Measurements from ENCODE around the gene SCARB1.
A peak's percentile ranks its signal among the peaks of the same experiment; 100 is the strongest.

SCARB1 gene

DNA sequence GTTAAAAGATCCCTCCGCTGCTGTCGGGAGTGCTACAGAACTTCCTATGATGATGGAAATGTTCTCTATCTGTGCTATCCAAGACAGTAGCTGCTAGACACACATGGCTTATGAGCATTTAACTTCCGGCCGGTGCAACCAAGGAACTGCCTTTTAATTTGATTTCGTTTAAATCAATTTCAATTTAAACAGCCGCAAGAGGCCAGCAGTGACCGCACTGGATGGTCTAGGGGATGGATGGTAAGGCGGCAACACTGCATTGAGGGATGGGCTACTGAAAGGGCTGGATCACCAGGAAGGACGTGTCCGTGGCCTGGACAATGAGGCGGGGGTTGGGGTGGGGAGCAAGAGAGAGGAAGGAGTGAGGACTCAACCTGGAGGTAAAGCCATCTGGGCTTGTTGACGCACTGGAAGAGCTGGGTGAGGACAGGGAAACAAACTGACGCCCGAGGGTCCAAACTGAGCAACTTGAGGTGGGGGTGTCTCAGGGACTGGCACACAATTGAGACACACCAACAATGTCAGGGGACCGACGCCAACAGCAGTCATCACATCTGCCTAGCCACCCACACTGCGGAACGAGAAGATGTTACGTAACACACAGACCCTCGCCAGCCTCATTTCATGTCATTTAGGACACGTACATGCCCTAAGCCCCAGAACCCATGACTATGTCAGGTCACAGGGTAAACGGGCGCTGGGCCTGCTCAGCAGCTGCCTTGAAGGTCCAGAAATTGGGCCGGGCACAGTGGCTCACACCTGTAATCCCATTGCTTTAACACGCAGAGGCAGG lies 57.6 kb downstream of the SCARB1 start (continued):
- TF ChIP-seq, protein P1, sequence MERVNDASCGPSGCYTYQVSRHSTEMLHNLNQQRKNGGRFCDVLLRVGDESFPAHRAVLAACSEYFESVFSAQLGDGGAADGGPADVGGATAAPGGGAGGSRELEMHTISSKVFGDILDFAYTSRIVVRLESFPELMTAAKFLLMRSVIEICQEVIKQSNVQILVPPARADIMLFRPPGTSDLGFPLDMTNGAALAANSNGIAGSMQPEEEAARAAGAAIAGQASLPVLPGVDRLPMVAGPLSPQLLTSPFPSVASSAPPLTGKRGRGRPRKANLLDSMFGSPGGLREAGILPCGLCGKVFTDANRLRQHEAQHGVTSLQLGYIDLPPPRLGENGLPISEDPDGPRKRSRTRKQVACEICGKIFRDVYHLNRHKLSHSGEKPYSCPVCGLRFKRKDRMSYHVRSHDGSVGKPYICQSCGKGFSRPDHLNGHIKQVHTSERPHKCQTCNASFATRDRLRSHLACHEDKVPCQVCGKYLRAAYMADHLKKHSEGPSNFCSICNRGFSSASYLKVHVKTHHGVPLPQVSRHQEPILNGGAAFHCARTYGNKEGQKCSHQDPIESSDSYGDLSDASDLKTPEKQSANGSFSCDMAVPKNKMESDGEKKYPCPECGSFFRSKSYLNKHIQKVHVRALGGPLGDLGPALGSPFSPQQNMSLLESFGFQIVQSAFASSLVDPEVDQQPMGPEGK (tag by site-specific recombination; IDR thresholded peaks at IDR 0.05) = no peak
- TF ChIP-seq ZNF335 (tag by site-specific recombination; conservative IDR thresholded peaks at IDR 0.05) (no peak), ZNF302 (tag by site-specific recombination; IDR thresholded peaks at IDR 0.05; ENCODE audit: low read depth) (no peak), ZNF747 (tag by site-specific recombination; IDR thresholded peaks at IDR 0.05) (no peak), ZNF701 (tag by site-specific recombination; IDR thresholded peaks at IDR 0.05) (no peak), GLIS1 (tag by site-specific recombination; IDR thresholded peaks at IDR 0.05) (no peak), MEIS1 (CRISPR knock-in tag; IDR thresholded peaks at IDR 0.05; ENCODE audit: borderline replicate concordance) (no peak), ZNF768 (tag by site-specific recombination; IDR thresholded peaks at IDR 0.05) (no peak)
- TF ChIP-seq, protein P2, sequence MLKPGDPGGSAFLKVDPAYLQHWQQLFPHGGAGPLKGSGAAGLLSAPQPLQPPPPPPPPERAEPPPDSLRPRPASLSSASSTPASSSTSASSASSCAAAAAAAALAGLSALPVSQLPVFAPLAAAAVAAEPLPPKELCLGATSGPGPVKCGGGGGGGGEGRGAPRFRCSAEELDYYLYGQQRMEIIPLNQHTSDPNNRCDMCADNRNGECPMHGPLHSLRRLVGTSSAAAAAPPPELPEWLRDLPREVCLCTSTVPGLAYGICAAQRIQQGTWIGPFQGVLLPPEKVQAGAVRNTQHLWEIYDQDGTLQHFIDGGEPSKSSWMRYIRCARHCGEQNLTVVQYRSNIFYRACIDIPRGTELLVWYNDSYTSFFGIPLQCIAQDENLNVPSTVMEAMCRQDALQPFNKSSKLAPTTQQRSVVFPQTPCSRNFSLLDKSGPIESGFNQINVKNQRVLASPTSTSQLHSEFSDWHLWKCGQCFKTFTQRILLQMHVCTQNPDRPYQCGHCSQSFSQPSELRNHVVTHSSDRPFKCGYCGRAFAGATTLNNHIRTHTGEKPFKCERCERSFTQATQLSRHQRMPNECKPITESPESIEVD (tag by site-specific recombination; IDR thresholded peaks at IDR 0.05) = no peak

DNA sequence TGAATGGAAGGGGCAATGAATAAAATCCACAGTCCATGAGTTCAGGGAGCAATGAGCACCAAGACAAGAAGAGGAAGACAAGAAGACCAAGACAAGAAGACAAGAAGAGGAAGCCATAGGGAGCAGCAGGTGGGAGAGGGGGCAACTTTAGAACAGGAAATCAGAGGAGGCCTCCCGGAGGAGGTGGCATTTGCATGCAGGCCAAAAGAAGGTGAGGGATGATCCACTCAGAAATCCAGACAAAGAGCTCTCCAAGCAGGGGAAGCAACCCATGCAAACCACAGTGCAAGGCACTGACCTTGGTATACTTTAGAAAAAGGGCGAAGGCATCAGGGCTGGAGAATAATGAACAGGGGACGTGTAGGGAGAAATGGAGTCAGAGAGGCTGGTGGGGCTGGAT lies 58.6 kb downstream of the SCARB1 start:
- Histone ChIP-seq H3K4me1 (ENCODE audit: control insufficient read depth, insufficient read depth, low read length) (no peaks in the 10 kb centered on the region; the same call in 1 of the 2 replicates), H3K4me3 (ENCODE audit: low read depth, low read length) (no peak overlapping the region), H3K9me3 (ENCODE audit: control insufficient read depth, insufficient read depth, low read depth, low read length) (no peaks in the 10 kb centered on the region), H3K27ac (ENCODE audit: extremely low read depth, low read depth, low read length) (no peak overlapping the region), H3K36me3 (ENCODE audit: control insufficient read depth in 2 of 2, insufficient read depth in 1 of 2, low read length in 2 of 2) (peaks cover 0 to 41% of the 10 kb centered on the region in 2 experiments; a peak in 2 of 3 replicates)
- ChIA-PET CTCF (no interaction called here), POLR2A (interaction anchor here (0.6 kb wide), 1 partner anchor 109 kb away, joined by 3 read pairs; no protein-coding TSS in a partner anchor)
- TF ChIP-seq ZNF530 (tag by site-specific recombination; IDR thresholded peaks at IDR 0.05; ENCODE audit: low read depth) = no peak

DNA sequence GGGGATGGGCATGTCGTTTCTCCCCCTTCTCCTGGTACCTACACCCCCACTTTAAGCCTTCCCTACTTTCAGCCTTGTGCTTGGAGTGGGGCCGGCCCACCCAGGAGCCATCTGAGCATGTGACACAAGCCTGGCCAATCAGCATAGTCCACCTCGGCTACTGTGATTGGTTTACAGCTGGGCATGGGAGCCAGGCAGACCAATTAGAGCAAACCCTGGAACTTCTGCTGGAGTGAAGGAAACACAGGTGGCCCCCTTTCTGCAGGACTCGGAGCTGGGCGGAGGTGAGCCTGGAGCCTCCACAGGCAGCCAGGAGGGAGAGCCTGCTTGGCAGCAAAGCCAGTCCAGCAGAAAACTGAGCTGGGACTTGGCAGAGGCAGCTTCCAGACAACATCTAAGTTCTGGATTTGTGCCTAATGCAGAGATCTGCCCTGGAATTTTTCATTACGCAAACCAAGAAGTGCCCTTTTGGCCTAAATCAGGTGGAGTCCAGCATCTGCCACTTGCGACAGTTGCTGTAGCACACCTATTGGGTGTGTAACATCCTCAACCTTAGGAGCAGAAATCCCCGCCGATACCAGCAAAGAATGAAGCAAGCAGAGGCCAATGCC lies 59.5 kb downstream of the SCARB1 start:
- ChIA-PET POLR2A (no interaction called here), CTCF (no interaction called here)
- no peaks in the 10 kb centered on the region; the same call in 1 of the 2 replicates for H3K4me1 ChIP-seq (ENCODE audit: control insufficient read depth, insufficient read depth, low read length)
- no peak overlapping the region for H3K4me3 ChIP-seq (ENCODE audit: low read depth, low read length)
- H3K9me3 ChIP-seq (ENCODE audit: control insufficient read depth, insufficient read depth, low read depth, low read length) = no peaks in the 10 kb centered on the region
- TF ChIP-seq ZNF600 (tag by site-specific recombination; IDR thresholded peaks at IDR 0.05) (peak; percentile 45), SP2 (tag by site-specific recombination; IDR thresholded peaks at IDR 0.05) (peak; percentile 53)
- TF ChIP-seq, protein P3, sequence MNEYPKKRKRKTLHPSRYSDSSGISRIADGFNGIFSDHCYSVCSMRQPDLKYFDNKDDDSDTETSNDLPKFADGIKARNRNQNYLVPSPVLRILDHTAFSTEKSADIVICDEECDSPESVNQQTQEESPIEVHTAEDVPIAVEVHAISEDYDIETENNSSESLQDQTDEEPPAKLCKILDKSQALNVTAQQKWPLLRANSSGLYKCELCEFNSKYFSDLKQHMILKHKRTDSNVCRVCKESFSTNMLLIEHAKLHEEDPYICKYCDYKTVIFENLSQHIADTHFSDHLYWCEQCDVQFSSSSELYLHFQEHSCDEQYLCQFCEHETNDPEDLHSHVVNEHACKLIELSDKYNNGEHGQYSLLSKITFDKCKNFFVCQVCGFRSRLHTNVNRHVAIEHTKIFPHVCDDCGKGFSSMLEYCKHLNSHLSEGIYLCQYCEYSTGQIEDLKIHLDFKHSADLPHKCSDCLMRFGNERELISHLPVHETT (tag by site-specific recombination; IDR thresholded peaks at IDR 0.05) = no peak
- TF ChIP-seq, protein P4, sequence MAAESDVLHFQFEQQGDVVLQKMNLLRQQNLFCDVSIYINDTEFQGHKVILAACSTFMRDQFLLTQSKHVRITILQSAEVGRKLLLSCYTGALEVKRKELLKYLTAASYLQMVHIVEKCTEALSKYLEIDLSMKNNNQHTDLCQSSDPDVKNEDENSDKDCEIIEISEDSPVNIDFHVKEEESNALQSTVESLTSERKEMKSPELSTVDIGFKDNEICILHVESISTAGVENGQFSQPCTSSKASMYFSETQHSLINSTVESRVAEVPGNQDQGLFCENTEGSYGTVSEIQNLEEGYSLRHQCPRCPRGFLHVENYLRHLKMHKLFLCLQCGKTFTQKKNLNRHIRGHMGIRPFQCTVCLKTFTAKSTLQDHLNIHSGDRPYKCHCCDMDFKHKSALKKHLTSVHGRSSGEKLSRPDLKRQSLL (tag by site-specific recombination; IDR thresholded peaks at IDR 0.05) = peak; percentile 21; the same call in 1 of the 2 replicates
- H3K27ac ChIP-seq (ENCODE audit: extremely low read depth, low read depth, low read length) = no peak overlapping the region
- H3K36me3 ChIP-seq (ENCODE audit: control insufficient read depth in 2 of 2, insufficient read depth in 1 of 2, low read length in 2 of 2) = peaks cover 1 to 46% of the 10 kb centered on the region in 2 experiments; a peak in 2 of 3 replicates
